Lung microvascular endothelial cell (primary cell): Measurements from ENCODE around the gene ERP44. TPM values are rescaled to one million over a fixed set of nuclear protein-coding genes. Genes with fewer than 3 reads are reported as not detected.
"Not testable (repeated sequence)": the region's sequence is repeated elsewhere in the genome, so short reads cannot be mapped to it uniquely, and the experiment has no call there.

ENCODE experiments used
- DNase-seq, 2 donors: peaks; one replicate each; pipeline versions ENCODE4 v3.0.0 to v3.0.0-alpha.2; 2010; ENCODE audit warnings: low read depth in 2 of 2
- total RNA-seq: library from RNA; depleted of rRNA; stranded (reverse); fragments of >200 nt; gene quantifications from 2 replicates; pipeline ENCODE4 v1.2.1, GENCODE V29; 2014

The ERP44 gene
- total RNA-seq, 1 donor from 2014 or later, result 7.7 TPM

DNA sequence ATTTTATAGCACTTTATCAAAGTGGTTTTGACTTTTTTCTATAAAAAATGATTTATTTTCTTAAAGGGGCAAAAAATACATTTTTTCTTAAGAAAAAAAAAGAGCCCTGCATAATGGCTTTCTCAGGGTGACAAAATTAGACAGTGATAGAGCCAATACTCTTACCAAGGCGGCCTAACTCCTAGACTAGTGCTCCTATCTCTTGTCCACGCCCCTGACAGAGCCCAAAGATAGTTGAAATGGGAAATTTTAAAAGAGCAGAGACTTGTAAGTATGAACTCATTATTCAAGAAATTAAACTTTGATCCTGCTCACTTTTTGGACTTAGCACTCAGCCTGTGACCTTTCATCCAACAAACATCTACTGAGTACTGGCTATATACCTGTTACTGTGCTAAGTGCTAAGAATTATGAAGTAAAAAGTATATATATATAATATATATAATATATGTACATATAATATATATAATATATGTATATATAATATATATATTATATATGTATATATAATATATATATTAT is 1.4 kb upstream of the ERP44 start:
- no peak for DNase-seq

DNA sequence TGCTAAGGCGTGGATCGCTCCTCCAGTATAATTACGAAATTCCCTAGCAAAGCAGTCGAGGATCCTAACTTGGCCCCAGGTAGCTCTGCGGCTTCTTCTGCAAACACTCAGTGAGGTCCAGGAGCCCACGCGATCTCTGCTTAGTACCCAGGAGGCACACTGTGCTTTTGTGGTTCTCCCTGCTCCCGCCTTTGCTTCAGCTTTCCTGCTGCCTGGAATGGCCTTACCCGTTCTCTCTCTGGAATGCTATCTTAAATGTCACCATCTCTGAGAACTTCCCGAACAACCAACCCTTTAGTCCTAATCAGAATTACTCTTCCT is 882 bp upstream of the ERP44 start:
- peak in 1 of 2 donors; percentile 24 for DNase-seq

GRCh38 chr9:100098046-100098886 is 534 bp downstream of the ERP44 start:
- peak; percentile 77 to 83 for DNase-seq

DNA sequence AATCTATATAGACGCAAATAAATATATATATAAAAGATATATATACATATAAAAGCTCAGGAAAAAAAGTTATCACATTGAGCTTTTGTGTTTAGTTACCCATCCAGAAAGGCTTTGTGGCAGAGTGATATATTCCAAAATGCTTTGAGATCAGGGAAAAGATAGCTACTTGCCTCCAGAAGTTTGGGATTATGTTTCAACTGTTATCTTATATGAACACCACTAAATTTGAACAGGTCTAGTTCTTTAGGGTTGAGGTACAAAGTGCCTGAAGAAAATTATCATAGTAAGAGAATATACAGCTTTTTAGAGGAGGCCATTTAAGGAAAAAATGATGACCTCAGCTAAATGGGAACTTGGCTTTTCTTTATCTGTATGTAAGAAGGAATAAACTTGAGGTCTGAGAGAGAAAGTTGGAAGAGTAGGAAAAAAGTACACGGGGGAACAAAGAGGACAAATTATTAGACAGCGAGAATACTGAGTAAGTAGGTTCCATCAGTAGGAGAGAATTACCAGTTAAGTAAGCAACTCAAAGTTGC is 2.4 kb downstream of the ERP44 start:
- DNase-seq, result no peak

DNA sequence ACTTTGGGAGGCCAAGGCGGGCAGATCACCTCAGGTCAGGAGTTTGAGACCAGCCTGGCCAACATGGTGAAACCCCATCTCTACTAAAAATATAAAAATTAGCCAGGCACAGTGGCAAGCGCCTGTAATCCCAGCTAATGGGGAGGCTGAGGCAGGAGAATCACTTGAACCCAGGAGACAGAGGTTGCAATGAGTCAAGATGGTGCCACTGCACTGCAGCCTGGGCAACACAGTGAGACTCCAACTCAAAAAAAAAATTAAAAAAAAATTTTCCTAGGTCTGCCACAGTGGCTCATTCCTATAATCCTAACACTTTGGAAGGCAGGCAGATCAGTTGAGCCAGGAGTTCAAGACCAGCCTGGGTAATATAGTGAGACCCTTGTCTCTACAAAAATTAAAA is 4.4 kb downstream of the ERP44 start:
- DNase-seq, result not testable (repeated sequence)

DNA sequence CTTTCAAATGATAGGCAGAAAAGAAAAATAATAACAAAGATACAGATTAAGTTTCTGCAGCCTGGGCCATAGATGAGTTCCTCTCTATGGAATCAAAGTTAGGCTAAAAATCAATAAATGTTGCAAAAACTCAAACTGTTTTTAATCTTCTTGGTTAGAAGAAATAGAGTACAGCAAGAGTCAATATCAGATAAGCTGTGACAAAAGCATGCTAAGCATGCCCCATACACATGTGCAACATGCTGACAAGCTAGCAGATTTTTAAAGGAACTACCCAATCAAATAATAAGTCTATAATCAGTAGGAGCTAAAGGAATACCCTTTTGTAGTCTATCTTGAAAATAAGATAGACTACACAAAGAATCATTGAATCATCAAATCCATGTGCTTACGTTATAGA is 6.7 kb downstream of the ERP44 start:
- no peak for DNase-seq

GRCh38 chr9:100091650-100092049 is 7.2 kb downstream of the ERP44 start:
- no peak for DNase-seq

- no peak for DNase-seq
These were observed 7.9 kb downstream of the ERP44 start for GRCh38 chr9:100090880-100091279.

GRCh38 chr9:100088202-100088601 is 10.6 kb downstream of the ERP44 start:
- DNase-seq, result peak in 1 of 2 donors; percentile 36

DNA sequence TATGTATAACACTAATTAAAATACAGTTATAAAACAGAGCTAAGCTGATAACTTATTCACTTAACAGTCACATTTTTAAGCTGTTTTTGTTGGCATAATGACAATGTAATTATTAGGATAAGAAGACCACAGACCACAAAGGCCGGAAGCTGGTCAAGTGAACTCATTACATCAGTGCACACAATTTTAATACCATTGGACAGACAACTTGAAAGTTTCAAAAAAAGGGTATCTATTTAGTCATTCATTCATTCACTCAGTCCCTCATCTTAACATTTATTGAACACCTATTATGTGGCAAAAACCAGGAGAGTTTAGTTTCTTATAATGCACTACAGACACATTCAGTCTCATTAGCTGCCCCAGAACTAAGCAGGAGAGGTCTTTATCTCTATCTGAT is 11.6 kb downstream of the ERP44 start:
- peak; percentile 56 to 87 for DNase-seq

GRCh38 chr9:100086097-100086635 is 12.6 kb downstream of the ERP44 start:
- no peak for DNase-seq

DNA sequence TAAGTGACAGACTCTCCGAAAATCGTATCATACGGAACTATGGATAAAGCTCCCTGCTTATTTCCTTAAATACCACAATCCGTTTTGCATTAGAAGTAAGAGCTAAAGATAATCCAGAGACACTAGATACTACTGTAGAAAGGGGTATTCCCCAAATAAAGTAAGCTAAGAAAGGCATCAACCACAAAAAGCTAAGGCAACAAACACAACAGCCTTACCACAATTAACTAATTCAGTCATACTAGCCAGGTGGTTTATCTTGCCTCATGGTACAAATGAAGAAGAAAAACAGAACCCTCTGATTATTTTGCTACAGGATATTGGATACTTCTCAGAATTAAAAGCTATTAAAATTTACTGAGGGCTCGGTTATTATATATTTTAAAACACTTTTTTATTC is 14.1 kb downstream of the ERP44 start:
- no peak for DNase-seq

GRCh38 chr9:100084128-100084453 is 14.7 kb downstream of the ERP44 start:
- no peak for DNase-seq

GRCh38 chr9:100083448-100084127 is 15.2 kb downstream of the ERP44 start:
- DNase-seq, result no peak

DNA sequence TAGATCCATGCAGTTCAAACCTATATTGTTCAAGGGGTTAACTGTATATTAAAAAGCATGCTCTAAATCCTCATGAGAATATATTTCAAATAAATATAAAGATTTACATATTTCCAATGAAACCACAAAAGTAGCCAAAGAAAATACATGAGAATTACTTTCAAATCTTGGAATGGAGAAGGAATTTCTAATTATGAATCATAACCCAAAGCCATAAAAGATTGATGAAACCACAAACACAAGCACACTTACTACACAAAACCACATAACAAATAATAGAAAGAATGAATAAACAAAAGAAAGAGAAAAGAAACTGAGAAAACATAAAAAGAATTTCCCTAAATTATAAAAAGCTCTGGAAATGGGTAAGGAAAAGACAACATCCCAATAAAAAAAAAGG is 16.0 kb downstream of the ERP44 start:
- DNase-seq, result no peak

DNA sequence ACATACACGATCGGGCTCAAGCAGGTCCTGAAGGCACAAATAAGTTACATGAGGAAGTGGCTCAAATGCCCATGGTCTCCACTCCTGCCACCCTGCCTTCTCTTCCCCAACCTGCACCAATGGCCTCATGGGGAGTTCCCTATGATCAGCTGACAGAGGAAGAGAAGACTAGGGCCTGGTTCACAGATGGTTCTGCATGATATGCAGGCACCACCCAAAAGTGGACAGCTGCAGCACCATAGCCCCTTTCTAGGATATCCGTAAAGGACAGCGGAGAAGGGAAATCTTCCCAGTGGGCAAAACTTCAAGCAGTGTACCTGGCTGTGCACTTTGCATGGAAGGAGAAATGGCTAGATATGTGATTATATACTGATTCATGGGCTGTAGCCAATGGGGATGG is 22.5 kb downstream of the ERP44 start:
- DNase-seq, result not testable (repeated sequence)

DNA sequence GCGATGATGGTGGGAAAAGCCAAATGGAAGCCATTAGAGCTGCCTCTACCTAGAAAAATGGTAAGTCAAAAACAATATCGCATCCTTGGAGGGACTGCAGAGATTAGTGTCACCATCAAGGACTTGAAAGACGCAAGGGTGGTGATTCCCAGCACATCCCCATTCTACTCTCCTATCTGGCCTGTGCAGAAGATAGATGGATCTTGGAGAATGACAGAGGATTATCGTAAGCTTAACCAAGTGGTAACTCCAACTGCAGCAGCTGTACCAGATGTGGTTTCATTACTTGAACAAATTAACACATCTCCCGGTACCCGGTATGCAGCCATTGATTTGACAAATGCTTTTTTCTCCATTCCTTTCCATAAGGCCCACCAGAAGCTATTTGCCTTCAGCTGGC is 23.8 kb downstream of the ERP44 start:
- DNase-seq, result no peak

- peak in 1 of 2 donors; percentile 12 for DNase-seq
These were observed 24.7 kb downstream of the ERP44 start for GRCh38 chr9:100074093-100074492.

GRCh38 chr9:100072805-100073204 is 26.0 kb downstream of the ERP44 start:
- DNase-seq, result no peak

- DNase-seq, result no peak
These were observed 27.5 kb downstream of the ERP44 start for GRCh38 chr9:100071271-100071670.

GRCh38 chr9:100070104-100071041 is 28.4 kb downstream of the ERP44 start:
- no peak for DNase-seq
